ENCODE data around the gene SMC1A. TPM values are rescaled to one million over a fixed set of nuclear protein-coding genes. Genes with fewer than 3 reads are reported as not detected.

The SMC1A gene
- polyA plus RNA-seq, 1 experiment, result 25.3 TPM

DNA sequence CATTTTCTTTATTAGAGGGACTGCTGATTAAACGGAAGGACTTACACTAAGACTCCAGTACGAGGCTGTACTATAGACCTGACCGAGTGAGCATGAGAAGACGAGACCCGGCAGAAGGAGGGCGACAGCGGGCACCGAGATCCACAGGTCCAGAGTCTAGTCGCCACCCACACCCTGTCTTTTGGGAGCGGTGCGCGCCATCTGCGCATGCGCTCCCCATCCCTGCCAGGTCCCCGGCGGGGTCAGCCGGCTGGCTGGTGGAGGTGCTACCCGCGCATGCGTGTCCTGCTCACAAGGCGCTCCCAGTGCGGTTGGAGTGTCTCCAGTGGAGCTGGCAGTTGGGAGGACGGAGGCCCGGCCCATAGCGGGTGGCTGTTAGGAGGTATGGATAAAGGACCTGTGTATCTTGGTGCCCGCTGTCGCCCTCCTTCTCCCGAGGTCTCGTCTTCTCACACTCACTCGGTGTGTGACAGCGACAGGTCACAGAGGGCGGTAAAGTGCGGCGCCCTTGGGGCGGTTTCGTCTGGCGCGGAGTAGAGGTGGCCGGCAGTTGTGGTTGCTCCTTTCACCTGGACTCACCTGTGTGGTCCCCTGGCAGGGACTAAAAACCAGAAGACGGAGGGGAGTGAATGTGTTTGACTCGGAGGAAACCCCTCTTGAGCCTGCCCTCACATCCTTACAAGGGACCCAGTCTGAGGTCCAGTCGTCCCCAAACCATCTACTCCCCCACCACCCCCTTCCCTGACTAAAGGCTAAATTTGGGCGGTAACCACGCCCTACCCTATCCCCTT lies 19.3 kb upstream of the SMC1A start:
- DNase-seq (ENCODE audit: low read depth, low spot score), result no peak
- H3K27ac ChIP-seq (ENCODE audit: low read depth, low read length), result no peak overlapping the region
- ChIA-PET POLR2A (interaction anchor here (1.0 kb wide), 1 partner anchor 19 kb away, joined by 3 read pairs; the partner anchor contains the start of genes RIBC1 and SMC1A), CTCF (interaction anchor here (1.5 kb wide), 1 partner anchor 17 kb away, joined by 3 read pairs; no protein-coding TSS in a partner anchor)
- no peaks in the 10 kb centered on the region for H3K27me3 ChIP-seq (ENCODE audit: control insufficient read depth, insufficient read depth, low read length)
- peak overlapping the region; percentile 48 for H3K4me3 ChIP-seq (ENCODE audit: low read depth, low read length)
- TF ChIP-seq, protein P1, sequence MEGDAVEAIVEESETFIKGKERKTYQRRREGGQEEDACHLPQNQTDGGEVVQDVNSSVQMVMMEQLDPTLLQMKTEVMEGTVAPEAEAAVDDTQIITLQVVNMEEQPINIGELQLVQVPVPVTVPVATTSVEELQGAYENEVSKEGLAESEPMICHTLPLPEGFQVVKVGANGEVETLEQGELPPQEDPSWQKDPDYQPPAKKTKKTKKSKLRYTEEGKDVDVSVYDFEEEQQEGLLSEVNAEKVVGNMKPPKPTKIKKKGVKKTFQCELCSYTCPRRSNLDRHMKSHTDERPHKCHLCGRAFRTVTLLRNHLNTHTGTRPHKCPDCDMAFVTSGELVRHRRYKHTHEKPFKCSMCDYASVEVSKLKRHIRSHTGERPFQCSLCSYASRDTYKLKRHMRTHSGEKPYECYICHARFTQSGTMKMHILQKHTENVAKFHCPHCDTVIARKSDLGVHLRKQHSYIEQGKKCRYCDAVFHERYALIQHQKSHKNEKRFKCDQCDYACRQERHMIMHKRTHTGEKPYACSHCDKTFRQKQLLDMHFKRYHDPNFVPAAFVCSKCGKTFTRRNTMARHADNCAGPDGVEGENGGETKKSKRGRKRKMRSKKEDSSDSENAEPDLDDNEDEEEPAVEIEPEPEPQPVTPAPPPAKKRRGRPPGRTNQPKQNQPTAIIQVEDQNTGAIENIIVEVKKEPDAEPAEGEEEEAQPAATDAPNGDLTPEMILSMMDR (IDR thresholded peaks at IDR 0.05; ENCODE audit: low read depth, low read length), result no peak
- H3K9me3 ChIP-seq (ENCODE audit: control insufficient read depth, insufficient read depth, low read length), result no peaks in the 10 kb centered on the region

DNA sequence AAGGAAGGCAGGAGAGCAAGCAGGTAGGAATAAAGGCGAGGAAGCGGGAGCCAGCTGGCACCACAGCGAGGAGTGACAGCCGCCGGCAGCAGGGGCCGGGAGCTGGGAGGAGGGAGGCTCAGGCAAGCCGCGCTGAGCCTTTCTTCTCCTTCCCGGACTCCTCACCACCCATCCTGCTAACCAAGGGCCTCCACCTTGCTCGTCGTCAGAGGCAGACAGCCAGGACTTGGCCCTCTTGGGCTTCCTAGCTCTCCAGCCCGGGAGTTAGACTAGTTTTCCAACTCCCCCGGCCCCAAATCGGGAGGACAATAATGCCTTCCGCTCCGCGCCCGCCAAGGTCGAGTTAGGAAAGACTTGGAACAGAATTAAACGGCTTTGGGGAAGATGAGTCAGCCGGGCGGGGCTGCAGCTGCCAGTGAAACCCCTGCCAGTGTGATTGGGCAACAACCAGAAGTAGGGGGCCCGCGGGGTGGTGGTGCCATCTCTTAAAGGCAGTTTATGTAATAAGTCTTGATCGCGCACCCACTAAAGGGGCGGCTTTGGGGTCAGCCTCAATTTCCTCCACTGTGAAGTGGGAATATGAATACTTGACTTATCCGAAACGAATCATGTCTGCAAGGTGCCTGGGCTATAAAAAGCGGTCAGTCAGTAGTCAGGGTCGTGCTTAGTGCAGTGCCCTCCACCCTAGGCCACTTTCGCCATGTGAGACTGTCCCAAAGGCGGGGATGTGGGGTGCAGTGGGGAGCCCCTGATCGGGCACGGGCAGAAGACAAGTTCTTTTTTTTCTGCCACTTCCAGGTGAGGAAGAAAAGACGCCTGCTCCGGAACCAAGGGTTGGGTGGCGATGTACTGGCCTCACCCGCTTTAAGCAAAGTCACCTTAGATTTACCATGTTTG lies 18.4 kb upstream of the SMC1A start:
- ChIA-PET POLR2A (interaction anchor here (0.5 to 1.0 kb wide), 2 partner anchors 18 to 22 kb away, joined by 3 read pairs; partner anchors contain the start of genes RIBC1 and SMC1A), CTCF (interaction anchor here (0.5 to 1.5 kb wide), 3 partner anchors 17 to 128 kb away, joined by 3 to 6 read pairs (median 3); no protein-coding TSS in a partner anchor)
- DNase-seq (ENCODE audit: low read depth, low spot score), result no peak
- Histone ChIP-seq H3K4me3 (ENCODE audit: low read depth, low read length) (peak overlapping the region; percentile 48), H3K9me3 (ENCODE audit: control insufficient read depth, insufficient read depth, low read length) (no peaks in the 10 kb centered on the region), H3K27ac (ENCODE audit: low read depth, low read length) (peak overlapping the region; percentile 57), H3K27me3 (ENCODE audit: control insufficient read depth, insufficient read depth, low read length) (no peaks in the 10 kb centered on the region)
- TF ChIP-seq, protein P1 (IDR thresholded peaks at IDR 0.05; ENCODE audit: low read depth, low read length), result no peak

DNA sequence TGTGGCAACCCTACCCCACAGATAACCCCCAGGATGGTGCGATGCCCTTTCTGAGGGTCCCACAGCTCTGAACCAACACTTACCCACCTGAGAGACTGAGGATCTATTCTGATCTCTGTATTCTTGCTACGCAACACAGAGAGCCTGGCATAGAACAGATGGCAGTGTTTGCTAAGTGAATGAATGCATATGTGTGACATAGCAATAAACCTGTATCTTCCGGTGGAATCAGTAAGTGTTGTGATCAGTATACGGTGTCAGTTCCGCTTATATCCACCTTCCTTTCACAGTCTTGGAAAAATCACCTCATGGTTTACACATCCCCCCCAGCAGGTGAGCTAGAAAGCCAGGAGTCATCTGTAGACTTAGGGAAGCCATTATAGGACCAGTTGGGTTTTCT lies 17.6 kb upstream of the SMC1A start:
- CTCF ChIA-PET, result interaction anchor here (0.5 to 0.7 kb wide), 2 partner anchors 29 to 56 kb away, joined by 3 to 6 read pairs; no protein-coding TSS in a partner anchor
- H3K27me3 ChIP-seq (ENCODE audit: control insufficient read depth, insufficient read depth, low read length), result no peaks in the 10 kb centered on the region
- POLR2A ChIA-PET, result interaction anchor here (0.5 kb wide), 1 partner anchor 23 kb away, joined by 3 read pairs; no protein-coding TSS in a partner anchor
- peak overlapping the region; percentile 57 for H3K27ac ChIP-seq (ENCODE audit: low read depth, low read length)
- no peaks in the 10 kb centered on the region for H3K9me3 ChIP-seq (ENCODE audit: control insufficient read depth, insufficient read depth, low read length)
- TF ChIP-seq, protein P1 (IDR thresholded peaks at IDR 0.05; ENCODE audit: low read depth, low read length), result no peak
- no peak for DNase-seq (ENCODE audit: low read depth, low spot score)
- H3K4me3 ChIP-seq (ENCODE audit: low read depth, low read length), result no peak overlapping the region

DNA sequence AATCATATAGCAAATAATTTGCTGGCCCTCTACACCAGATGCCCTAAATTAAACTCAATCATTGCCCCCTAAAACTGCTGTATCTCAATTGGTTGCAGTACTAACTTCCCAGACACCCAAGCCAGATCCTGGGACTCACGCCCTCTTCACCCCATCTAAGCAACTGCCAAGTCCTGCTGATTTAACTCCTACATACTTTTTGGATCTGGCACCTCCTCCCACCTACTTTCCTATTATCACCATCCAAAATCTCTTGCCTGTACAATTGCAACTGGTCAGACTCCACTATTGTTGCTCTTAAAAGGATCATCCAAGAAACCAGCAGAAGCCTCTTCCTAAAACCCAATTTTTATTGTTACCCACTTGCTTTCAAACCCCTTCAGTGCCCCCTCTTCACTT lies 16.4 kb upstream of the SMC1A start:
- Histone ChIP-seq H3K4me3 (ENCODE audit: low read depth, low read length) (no peak overlapping the region), H3K27me3 (ENCODE audit: control insufficient read depth, insufficient read depth, low read length) (no peaks in the 10 kb centered on the region), H3K9me3 (ENCODE audit: control insufficient read depth, insufficient read depth, low read length) (no peaks in the 10 kb centered on the region), H3K27ac (ENCODE audit: low read depth, low read length) (no peak overlapping the region)
- ChIA-PET POLR2A (no interaction called here), CTCF (interaction anchor here (1.1 kb wide), 2 partner anchors 44 to 121 kb away, joined by 3 read pairs; no protein-coding TSS in a partner anchor)
- no peak for DNase-seq (ENCODE audit: low read depth, low spot score)
- TF ChIP-seq, protein P1 (IDR thresholded peaks at IDR 0.05; ENCODE audit: low read depth, low read length), result no peak

Data from AG04450 (cell line).